ENCODE measurements around the gene KCNH5. TPM values are rescaled to one million over a fixed set of nuclear protein-coding genes. Genes with fewer than 3 reads are reported as not detected.
A peak's percentile ranks its signal among the peaks of the same experiment; 100 is the strongest.

KCNH5 gene
- total RNA-seq: not detected

- peaks cover 3% of the 10 kb centered on the region for H3K4me1 Mint-ChIP-seq (ENCODE audit: low read depth)
- intact Hi-C loops (cut with micrococcal nuclease): no loop called here
Observed at GRCh38 chr14:63045234-63045611, at the start of gene KCNH5. TSS of gene KCNH5 (minus strand) at chr14:63045458. CDS start at chr14:63045186, 272 bp downstream.

GRCh38 chr14:63091394-63091996, 46.2 kb upstream of the KCNH5 start:
- Mint-ChIP-seq H3K4me1 (ENCODE audit: low read depth) (no peaks in the 10 kb centered on the region), H3K9me3 (no peaks in the 10 kb centered on the region), H3K27ac (no peak overlapping the region), H3K4me3 (no peak overlapping the region), H3K27me3 (no peaks in the 10 kb centered on the region), H3K36me3 (ENCODE audit: low read depth) (no peaks in the 10 kb centered on the region)
- intact Hi-C loops (cut with micrococcal nuclease): no loop called here
- no peak for TF ChIP-seq CTCF (IDR thresholded peaks at IDR 0.05)
- ChIA-PET CTCF (no interaction called here), POLR2A (no interaction called here)
- DNase-seq (no peak), ATAC-seq (no peak)

More at GRCh38 chr14:63045234-63045611, at the start of gene KCNH5:
- TF ChIP-seq CTCF (IDR thresholded peaks at IDR 0.05): no peak
- Mint-ChIP-seq H3K4me3 (no peak within 1 kb of the TSS), H3K36me3 (ENCODE audit: low read depth) (no peaks in the 10 kb centered on the region), H3K9me3 (no peaks in the 10 kb centered on the region), H3K27ac (no peak within 1 kb of the TSS), H3K27me3 (peaks cover 39% of the 10 kb centered on the region)
- peak; percentile 20 for DNase-seq
- ATAC-seq: peak; percentile 72
- POLR2A ChIA-PET: no interaction called here
- CTCF ChIA-PET: no interaction called here

- H3K27ac Mint-ChIP-seq: no peak overlapping the region
- TF ChIP-seq CTCF (IDR thresholded peaks at IDR 0.05): no peak
- peaks cover 1% of the 10 kb centered on the region for H3K9me3 Mint-ChIP-seq
- no peak for DNase-seq
- H3K4me1 Mint-ChIP-seq (ENCODE audit: low read depth): no peaks in the 10 kb centered on the region
- H3K27me3 Mint-ChIP-seq: no peaks in the 10 kb centered on the region
- intact Hi-C loops (cut with micrococcal nuclease): no loop called here
- CTCF ChIA-PET: no interaction called here
- H3K36me3 Mint-ChIP-seq (ENCODE audit: low read depth): no peaks in the 10 kb centered on the region
- no peak overlapping the region for H3K4me3 Mint-ChIP-seq
- POLR2A ChIA-PET: no interaction called here
- no peak for ATAC-seq
Observed at GRCh38 chr14:63088865-63089264, 43.6 kb upstream of the KCNH5 start.

- DNase-seq (no peak), ATAC-seq (no peak)
- no peak for TF ChIP-seq CTCF (IDR thresholded peaks at IDR 0.05)
- Mint-ChIP-seq H3K36me3 (ENCODE audit: low read depth) (no peaks in the 10 kb centered on the region), H3K4me1 (ENCODE audit: low read depth) (no peaks in the 10 kb centered on the region), H3K4me3 (no peak overlapping the region), H3K9me3 (no peaks in the 10 kb centered on the region), H3K27me3 (no peaks in the 10 kb centered on the region), H3K27ac (no peak overlapping the region)
- CTCF ChIA-PET: interaction anchor here (1.3 kb wide), 1 partner anchor 19 kb away, joined by 3 read pairs; no protein-coding TSS in a partner anchor
- intact Hi-C loops (cut with micrococcal nuclease): no loop called here
- POLR2A ChIA-PET: no interaction called here
Observed at GRCh38 chr14:63078569-63078968, 33.3 kb upstream of the KCNH5 start.

GRCh38 chr14:63076488-63076887, 31.2 kb upstream of the KCNH5 start:
- intact Hi-C loops (cut with micrococcal nuclease): no loop called here
- no peak for ATAC-seq
- ChIA-PET POLR2A (no interaction called here), CTCF (no interaction called here)
- Mint-ChIP-seq H3K4me1 (ENCODE audit: low read depth) (no peaks in the 10 kb centered on the region), H3K27me3 (no peaks in the 10 kb centered on the region), H3K27ac (no peak overlapping the region), H3K9me3 (no peaks in the 10 kb centered on the region), H3K4me3 (no peak overlapping the region), H3K36me3 (ENCODE audit: low read depth) (no peaks in the 10 kb centered on the region)
- no peak for TF ChIP-seq CTCF (IDR thresholded peaks at IDR 0.05)
- DNase-seq: no peak

All from activated CD8-positive, alpha-beta T cell treated with anti-CD3 and anti-CD28 coated beads for 36 hours (primary cell).